Ishikawa (cell line): ENCODE measurements around the gene UBTD2.

ENCODE experiments used
- CEBPB ChIP-seq: IDR thresholded peaks from 2 replicates; pipeline ENCODE4 v1.6.1; 2012
- CREB1 ChIP-seq: IDR thresholded peaks from 2 replicates; pipeline ENCODE4 v1.6.1; 2012; ENCODE audit warnings: low read depth
- EGR1 ChIP-seq: IDR thresholded peaks from 2 replicates; pipeline ENCODE4 v1.6.1; 2012
- EP300 ChIP-seq: IDR thresholded peaks from 2 replicates; pipeline ENCODE4 v1.6.1; 2012; ENCODE audit warnings: borderline replicate concordance
- FOXM1 ChIP-seq: IDR thresholded peaks from 2 replicates; pipeline ENCODE4 v1.6.1; 2012; ENCODE audit warnings: low read depth, borderline replicate concordance
- NFIC ChIP-seq: IDR thresholded peaks from 2 replicates; pipeline ENCODE4 v1.6.1; 2012
- RAD21 ChIP-seq: IDR thresholded peaks from 2 replicates; pipeline ENCODE4 v1.6.1; 2012; ENCODE audit warnings: low read depth
- TAF1 ChIP-seq: IDR thresholded peaks from 2 replicates; pipeline ENCODE4 v1.6.1; 2012; ENCODE audit warnings: low read depth, mild to moderate bottlenecking
- TCF12 ChIP-seq: IDR thresholded peaks from 2 replicates; pipeline ENCODE4 v1.6.1; 2012; ENCODE audit warnings: low read depth
- TEAD4 ChIP-seq: IDR thresholded peaks from 2 replicates; pipeline ENCODE4 v1.6.1; 2012
- YY1 ChIP-seq: IDR thresholded peaks from 2 replicates; pipeline ENCODE4 v1.6.1; 2012; ENCODE audit warnings: low read depth
- ZBTB7A ChIP-seq: IDR thresholded peaks from 2 replicates; pipeline ENCODE4 v1.6.1; 2012; ENCODE audit warnings: low read depth
- TF ChIP-seq, protein P1 (sequence below): IDR thresholded peaks from 2 replicates; pipeline ENCODE4 v1.6.1; 2012; ENCODE audit warnings: low read depth, mild to moderate bottlenecking
- TF ChIP-seq, protein P2 (sequence below): IDR thresholded peaks from 2 replicates; pipeline ENCODE4 v1.6.1; 2012
- TF ChIP-seq, protein P3 (sequence below): IDR thresholded peaks from 2 replicates; pipeline ENCODE4 v1.6.1; 2012

UBTD2 gene

DNA sequence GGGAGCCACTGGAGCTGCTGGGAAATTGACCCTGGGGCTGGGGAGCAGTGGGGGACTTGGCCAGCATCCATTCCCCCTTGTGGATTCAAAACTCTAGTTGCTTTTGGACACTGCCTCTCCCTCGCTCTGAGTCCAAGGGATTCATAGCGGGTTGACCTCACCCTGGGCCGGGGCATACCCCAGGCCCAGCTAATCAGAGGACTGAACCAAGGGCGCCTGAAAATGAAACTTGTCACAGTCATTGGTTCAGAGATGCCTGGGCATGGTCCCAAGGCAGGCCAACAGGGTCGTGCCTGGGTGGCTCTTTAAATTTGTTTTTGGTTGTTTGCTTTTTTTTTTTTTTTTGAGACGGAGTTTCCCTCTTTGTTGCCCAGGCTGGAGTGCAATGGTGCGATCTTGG, 118.1 kb downstream of the UBTD2 start:
- TF ChIP-seq NFIC, result no peak
- TF ChIP-seq EGR1, result no peak
- no peak for TF ChIP-seq TEAD4
- TF ChIP-seq, protein P1, sequence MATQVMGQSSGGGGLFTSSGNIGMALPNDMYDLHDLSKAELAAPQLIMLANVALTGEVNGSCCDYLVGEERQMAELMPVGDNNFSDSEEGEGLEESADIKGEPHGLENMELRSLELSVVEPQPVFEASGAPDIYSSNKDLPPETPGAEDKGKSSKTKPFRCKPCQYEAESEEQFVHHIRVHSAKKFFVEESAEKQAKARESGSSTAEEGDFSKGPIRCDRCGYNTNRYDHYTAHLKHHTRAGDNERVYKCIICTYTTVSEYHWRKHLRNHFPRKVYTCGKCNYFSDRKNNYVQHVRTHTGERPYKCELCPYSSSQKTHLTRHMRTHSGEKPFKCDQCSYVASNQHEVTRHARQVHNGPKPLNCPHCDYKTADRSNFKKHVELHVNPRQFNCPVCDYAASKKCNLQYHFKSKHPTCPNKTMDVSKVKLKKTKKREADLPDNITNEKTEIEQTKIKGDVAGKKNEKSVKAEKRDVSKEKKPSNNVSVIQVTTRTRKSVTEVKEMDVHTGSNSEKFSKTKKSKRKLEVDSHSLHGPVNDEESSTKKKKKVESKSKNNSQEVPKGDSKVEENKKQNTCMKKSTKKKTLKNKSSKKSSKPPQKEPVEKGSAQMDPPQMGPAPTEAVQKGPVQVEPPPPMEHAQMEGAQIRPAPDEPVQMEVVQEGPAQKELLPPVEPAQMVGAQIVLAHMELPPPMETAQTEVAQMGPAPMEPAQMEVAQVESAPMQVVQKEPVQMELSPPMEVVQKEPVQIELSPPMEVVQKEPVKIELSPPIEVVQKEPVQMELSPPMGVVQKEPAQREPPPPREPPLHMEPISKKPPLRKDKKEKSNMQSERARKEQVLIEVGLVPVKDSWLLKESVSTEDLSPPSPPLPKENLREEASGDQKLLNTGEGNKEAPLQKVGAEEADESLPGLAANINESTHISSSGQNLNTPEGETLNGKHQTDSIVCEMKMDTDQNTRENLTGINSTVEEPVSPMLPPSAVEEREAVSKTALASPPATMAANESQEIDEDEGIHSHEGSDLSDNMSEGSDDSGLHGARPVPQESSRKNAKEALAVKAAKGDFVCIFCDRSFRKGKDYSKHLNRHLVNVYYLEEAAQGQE, result no peak
- no peak for TF ChIP-seq CEBPB
- no peak for TF ChIP-seq TAF1
- TF ChIP-seq CREB1, result no peak
- TF ChIP-seq YY1, result no peak
- no peak for TF ChIP-seq EP300
- TF ChIP-seq RAD21, result no peak
- TF ChIP-seq, protein P2, sequence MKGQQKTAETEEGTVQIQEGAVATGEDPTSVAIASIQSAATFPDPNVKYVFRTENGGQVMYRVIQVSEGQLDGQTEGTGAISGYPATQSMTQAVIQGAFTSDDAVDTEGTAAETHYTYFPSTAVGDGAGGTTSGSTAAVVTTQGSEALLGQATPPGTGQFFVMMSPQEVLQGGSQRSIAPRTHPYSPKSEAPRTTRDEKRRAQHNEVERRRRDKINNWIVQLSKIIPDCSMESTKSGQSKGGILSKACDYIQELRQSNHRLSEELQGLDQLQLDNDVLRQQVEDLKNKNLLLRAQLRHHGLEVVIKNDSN, result no peak

DNA sequence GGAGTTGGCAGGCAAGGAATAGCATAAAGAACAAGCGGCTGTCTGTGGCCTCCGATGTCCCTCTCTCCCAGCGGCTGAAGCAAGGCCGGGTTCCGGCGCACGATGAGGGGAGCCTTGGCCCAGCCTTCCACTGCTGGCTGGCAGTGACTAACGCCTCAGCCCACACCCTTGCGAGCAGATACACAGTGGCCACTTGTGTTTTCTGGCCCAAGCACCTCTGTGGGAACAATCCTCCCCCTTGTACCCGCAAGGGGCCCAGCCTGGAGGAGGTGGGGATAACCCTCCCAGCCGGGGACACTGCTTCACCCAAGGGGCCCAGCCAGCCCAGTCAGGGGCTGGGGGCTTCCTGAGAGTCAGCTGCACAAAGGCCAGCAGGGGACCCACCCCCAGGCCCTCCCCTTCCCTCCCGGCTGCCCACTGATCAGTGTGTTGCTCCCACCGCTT, 118.8 kb downstream of the UBTD2 start:
- TF ChIP-seq YY1 (no peak), EGR1 (no peak), CEBPB (no peak), EP300 (no peak), TAF1 (no peak), TEAD4 (no peak), RAD21 (no peak), CREB1 (no peak), NFIC (no peak), ZBTB7A (no peak), FOXM1 (no peak), TCF12 (no peak)
- TF ChIP-seq, protein P2, result no peak
- TF ChIP-seq, protein P3, sequence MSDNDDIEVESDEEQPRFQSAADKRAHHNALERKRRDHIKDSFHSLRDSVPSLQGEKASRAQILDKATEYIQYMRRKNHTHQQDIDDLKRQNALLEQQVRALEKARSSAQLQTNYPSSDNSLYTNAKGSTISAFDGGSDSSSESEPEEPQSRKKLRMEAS, result no peak
- TF ChIP-seq, protein P1, result no peak

DNA sequence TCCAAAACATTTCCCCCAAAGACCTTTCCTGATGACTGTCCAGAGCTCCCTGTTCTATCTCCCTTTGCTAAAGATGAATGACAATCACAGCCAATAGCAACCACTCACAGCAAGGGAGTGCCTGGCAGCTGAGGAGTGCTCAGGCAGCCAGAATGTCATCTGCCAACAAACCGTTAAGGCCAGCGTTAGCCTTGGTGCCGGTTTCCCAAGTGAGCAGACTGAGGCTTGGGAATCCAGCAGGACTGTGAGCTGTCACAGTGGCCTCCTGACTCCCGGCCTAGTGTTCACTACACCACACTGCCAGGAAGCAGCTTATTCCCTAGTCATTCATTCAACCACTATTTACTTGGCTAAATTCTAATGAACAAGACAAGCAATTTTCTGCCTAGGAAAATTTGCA, 120.2 kb downstream of the UBTD2 start:
- TF ChIP-seq CEBPB, result no peak
- TF ChIP-seq YY1, result no peak
- no peak for TF ChIP-seq TAF1
- no peak for TF ChIP-seq RAD21
- no peak for TF ChIP-seq ZBTB7A
- TF ChIP-seq, protein P2, result no peak
- TF ChIP-seq, protein P3, result no peak
- TF ChIP-seq TCF12, result no peak
- no peak for TF ChIP-seq EP300
- no peak for TF ChIP-seq CREB1
- TF ChIP-seq NFIC, result no peak
- TF ChIP-seq TEAD4, result no peak
- TF ChIP-seq FOXM1, result no peak
- TF ChIP-seq, protein P1, result no peak
- no peak for TF ChIP-seq EGR1

DNA sequence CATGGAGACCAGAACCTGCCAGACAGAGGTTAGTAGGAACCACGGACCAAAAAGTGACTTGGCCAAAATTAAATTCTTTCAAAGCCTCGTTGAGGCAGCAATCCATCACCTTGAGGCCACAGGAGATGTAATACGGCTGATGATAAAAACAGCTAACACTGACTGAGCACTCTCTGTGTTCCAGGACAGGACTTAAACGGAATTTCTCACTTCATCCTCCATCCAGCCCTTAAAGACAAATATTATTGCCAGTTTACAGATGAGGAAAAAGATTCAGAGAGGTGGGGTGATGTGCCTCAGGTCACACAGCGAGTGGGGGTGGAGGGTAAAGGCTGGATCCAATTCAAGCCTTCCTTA, 120.6 kb downstream of the UBTD2 start:
- TF ChIP-seq CEBPB, result no peak
- no peak for TF ChIP-seq TAF1
- TF ChIP-seq YY1, result no peak
- no peak for TF ChIP-seq NFIC
- no peak for TF ChIP-seq EP300
- TF ChIP-seq CREB1, result no peak
- no peak for TF ChIP-seq ZBTB7A
- no peak for TF ChIP-seq EGR1
- TF ChIP-seq TCF12, result no peak
- TF ChIP-seq FOXM1, result no peak
- TF ChIP-seq, protein P3, result no peak
